HG02763 (cell line): ENCODE results near the gene HYAL1.
"Not testable (repeated sequence)": the region's sequence is repeated elsewhere in the genome, so short reads cannot be mapped to it uniquely, and the experiment has no call there.

Source experiments
- ATAC-seq: cut with Tn5 transposase; IDR thresholded peaks from one replicate; pipeline ENCODE4 v1.9.1; 2021; ENCODE audit warnings: mild to moderate bottlenecking, moderate library complexity; ENCODE audit not compliant: unreplicated experiment

Gene HYAL1

DNA sequence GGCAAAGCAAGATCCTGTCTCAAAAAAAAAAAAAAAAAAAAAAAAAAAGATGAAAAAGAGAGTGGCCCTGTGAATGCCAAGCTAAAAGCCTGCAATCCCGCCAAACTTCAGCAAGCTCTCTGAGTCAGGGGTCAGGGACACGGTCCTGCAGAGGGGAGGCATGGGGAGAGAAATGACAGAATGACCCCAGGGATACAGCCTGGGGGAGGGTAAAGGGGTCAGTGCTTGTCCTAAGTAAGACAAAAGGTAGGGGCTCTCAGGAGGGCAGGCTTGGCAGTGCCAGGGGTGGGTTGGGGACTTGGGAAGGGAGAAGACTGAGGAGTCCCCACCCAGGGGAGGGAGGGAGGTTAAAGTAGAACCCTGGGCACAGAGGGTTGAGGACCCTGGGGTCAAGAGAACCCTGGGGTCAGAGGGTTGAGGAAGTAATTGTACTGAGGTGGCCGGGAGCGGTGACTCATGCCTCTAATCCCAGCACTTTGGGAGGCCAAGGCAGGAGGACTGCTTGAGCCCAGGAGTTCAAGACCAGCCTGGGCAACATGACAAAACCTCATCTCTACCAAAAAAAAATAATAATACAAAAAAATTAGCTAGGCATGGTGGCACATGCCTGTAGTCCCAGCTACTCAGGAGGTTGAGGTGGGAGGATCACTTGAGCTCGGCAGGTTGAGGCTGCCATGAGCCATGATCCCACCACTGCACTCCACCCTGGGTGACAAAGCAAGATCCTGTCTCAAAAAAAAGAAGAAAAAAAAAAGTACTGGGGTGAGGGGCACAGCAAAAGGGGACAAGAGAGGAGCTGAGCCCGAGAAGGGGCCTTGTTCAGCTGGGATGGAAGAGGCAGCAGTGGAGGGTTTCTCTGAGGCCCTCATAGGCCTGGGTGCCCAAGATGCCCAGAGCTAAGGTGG, 39.6 kb downstream of the HYAL1 start:
- ATAC-seq: no peak

GRCh38 chr3:50262778-50263177, 40.6 kb downstream of the HYAL1 start:
- ATAC-seq: no peak

GRCh38 chr3:50262200-50262599, 41.2 kb downstream of the HYAL1 start:
- not testable (repeated sequence) for ATAC-seq

DNA sequence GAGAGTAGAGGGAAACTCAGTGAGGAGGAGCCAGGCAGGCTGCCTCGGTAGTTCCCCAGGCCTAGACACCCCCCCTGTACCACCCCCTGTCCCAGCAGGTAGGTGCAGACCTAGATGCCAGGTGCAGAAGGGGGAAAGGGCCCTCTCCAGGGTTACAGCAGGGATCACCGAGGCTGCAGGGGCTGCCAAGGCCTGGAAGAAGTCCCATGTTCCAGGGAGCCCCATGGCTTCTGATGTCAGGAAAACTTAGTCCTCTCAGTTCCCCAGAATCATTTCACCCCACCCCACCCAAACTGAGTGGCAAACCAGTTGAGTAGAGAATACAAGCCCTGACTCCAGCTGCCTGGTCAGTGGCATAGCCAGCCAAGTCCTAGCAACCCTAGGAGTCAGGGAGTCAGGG, 41.9 kb downstream of the HYAL1 start:
- ATAC-seq: no peak

DNA sequence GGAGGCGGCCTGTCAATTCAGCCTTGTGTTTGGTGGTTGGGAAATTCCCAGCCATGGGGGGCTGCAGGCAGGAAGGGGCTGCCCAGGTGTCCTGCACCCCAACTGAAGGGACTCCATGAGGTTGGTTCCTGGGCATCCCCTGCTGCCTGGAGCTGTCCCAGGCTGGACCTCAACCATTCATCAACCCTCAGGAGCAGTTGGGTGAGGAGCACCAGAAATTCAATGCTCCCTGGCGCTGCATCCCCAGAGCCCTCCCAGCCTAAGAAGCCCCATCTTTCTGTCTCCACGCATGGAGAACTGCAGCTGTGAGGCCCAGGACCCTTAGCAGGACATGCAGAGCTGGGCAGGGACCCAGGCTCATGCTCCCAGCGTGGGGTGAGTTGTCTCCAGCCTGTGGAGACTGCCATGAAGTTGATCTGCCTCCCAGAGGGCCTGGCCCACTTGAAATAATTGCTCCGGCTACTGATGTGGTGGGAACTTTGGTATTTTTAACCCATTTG, 42.4 kb downstream of the HYAL1 start:
- no peak for ATAC-seq

DNA sequence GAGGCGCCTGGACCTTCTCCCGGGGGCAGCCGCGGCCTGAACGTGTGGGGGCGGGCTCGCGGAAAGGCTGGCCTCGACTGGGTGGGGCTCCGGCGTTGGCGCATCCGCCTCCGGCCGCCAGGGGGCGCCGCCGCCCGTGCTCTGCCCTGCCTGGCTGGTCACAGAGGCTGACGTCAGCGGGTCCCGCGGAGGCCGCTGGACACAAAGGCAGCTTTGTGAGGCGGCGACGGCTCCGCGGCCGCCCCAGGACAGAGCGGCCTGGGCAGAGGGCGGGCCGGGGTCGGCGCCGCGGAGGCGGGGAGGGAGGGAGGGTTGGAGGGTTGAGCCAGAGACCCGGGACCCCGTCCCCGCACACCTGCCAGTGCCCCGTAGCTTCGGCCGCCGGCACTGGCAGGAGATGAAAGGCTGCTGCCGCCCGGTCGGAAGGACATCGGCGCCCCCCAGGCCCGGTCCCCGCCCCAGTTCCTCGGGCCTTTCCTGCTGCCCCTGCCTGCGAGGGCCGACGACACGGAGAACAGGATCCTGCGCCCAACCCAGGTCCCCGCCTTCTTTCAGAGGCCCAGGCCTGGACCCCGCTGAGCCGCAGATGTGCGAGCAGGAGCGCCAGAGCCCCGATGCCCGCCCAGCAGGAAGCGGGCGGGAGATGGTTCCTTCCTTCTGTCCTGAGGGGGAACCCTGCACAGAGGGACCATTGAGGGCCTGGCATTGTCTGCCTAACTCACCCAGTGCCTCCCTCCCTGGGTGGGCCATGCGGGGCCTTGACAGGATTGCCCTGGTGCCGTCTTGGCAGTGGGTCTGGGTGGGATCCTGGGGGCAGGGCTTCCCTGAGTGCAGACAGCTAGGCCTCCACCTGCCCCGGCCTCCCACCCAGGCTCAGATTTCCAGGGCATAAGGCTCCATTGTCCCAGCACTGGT, 43.1 kb downstream of the HYAL1 start:
- peak; percentile 80 for ATAC-seq

DNA sequence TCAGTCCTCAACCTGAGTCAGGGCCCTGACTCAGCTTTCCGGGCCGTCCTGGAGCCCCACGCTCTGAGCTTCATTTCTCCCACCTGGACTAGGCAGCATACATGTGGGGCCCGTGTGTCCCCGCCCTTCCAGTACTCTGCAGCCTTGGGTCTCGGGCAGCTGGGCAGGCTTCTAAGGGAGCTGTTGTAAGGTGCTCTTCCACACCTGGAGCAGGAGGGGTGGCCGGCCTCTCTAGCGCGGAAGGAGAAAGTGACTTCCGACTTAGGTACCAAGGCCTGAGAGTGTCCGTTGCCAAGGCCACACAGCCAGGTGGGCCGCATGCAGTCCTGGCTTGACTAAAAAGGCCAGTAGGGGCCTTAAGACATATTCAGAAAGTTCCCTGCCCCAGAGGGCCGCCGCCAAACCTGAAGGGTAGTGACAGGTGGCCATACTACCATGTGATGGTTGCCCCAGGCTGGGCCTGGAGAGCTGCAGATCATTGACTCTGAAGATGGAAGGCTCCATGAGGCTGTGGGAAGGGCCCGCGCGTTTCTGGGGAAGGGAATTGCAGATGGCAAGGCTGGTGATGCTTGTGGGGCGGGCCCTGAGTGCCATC, 43.8 kb downstream of the HYAL1 start:
- no peak for ATAC-seq

DNA sequence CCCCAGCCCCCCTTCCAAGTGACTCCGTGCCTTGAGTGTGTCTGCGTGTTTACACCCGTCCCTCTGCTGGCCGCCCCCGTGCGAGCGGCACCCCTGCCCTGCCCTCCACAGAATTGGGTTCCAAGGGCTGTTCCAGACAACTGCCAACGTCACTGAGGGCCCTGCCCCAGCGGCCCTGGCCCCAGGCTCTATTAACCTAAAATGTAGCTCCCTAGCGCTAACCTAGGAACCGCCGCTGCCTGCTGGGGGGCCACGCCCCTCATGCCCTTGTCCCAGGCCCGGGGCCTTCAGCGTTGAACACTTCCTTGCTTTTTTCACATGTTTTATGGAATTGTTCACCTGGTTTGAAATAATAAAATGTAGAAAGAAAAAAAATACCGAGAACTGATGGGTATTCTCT, 44.4 kb downstream of the HYAL1 start:
- ATAC-seq: no peak

- ATAC-seq: no peak
Observed at GRCh38 chr3:50258029-50258680, 45.2 kb downstream of the HYAL1 start.

DNA sequence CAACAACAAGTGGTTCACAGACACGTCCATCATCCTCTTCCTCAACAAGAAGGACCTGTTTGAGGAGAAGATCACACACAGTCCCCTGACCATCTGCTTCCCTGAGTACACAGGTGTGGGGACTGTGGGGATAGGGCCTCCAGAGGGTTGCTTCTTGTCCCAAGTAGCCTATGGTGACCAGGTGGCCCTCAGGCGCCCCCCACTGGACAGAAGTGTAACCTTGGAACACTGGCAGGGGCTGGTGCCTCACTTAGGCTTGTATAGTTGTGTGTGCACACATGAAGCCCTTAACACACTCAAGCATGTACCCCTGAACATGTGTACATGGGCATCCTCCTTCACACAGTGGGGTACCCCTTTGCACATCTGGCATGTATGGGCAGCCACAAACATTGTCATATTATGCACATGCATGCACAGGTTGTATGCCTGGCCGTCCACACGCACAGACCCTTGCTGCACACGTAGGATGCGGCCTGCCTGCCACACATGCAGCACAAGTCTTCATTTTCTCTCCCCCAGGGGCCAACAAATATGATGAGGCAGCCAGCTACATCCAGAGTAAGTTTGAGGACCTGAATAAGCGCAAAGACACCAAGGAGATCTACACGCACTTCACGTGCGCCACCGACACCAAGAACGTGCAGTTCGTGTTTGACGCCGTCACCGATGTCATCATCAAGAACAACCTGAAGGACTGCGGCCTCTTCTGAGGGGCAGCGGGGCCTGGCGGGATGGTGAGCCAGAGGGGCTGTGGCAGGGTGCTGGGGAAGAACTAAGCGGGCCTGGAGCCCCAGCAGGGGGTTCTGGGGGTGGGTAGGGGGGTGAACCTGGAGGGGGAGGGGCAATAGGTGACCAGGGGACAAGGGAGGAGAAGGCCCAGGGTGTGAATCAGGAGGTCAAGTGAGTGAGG, 46.1 kb downstream of the HYAL1 start:
- no peak for ATAC-seq

DNA sequence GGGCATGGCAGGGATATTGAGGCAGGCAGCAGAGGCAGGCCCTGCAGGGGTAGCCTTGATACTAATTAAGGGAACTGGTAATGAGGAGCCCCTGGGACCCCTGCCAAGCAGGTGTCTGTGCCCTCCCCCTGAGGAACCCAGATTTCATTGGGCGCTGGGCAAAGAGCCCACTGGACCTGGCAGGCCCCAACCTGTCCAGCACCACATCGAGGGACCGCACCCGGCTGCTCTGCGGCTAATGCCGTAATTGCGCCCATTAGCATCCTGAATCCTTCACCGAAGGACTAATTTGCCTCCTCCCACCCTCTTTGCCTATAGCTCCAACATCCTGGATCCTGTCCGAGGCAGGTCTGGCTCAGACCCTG, 48.1 kb downstream of the HYAL1 start:
- no peak for ATAC-seq

DNA sequence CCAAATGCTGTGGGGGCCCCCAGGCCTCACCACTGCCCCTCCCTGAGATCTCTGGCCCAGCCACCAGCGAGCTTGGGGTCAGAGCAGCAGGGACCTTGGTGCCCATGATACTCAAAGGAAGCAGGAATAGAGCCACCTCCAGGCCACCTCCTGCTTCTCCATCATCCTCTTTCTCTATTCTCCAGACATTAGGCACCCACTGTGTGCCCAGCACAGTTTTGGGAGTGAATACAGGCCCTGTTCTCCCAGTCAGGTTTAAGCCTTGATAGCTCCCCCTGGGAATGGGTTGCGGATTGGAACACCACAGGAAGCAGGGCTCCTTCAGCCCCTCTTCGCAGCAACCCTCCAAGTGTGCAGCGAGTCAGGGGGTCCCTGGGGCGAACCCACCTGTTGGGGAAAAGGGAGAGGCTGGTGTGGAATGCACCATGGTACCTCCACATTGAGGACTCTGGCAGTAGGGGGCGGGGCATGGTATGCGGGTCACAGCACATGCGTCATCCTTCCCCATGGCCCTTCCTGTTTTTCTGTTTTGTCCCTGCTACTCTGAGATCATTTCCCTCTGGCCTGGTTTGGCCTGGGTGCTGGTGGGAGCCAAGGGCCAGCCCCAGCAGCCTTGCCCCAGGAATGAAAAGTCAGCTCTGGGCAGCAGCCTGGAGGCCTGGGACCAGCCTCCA, 48.7 kb downstream of the HYAL1 start:
- ATAC-seq: no peak

DNA sequence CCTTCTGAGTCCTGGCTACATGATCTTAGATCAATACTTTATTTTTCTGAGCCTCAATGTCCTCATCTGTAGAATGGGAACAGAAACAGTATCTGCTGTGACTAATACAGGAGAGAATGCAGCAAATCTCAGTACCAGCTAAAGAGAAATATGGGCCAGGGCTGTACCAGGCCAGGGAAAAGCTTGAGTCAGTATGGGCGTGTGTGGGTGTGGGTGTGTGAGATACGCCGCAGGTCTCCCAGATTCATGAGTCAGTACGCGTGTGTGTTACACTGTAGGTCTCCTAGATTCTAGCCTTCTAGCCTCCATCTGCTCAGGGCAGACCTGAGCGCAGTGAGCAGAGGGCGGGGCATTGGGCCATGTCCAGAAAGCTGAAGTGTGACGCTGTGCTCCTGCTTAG, 52.2 kb downstream of the HYAL1 start:
- ATAC-seq: no peak

DNA sequence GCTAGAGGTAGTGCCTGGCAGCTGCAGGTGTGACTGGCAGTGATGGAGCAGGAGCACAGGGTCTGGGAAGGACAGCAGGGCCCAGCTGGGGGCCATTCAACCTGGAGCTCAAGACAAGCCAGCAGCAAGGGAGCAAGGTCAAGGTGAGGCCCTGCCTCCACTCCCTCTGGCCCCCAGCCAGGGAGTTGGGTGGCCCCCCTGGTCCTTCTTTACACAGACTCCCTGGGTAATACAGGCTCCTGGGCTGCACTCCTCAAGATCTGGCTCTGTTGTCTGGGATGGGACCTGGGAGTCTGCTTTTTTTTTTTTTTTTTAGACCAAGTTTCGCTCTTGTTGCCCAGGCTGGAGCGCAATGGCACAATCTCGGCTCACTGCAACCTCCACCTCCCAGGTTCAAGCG, 52.9 kb downstream of the HYAL1 start:
- no peak for ATAC-seq
